Progenitor cell of endocrine pancreas (in vitro differentiated cells): Measurements from ENCODE around the gene LCORL. TPM values are rescaled to one million over a fixed set of nuclear protein-coding genes. Genes with fewer than 3 reads are reported as not detected.
"Not testable (repeated sequence)": the region's sequence is repeated elsewhere in the genome, so short reads cannot be mapped to it uniquely, and the experiment has no call there.

Experiments
- DNase-seq: peaks from one replicate; pipeline ENCODE4 v3.0.0; 2021; ENCODE audit warnings: low spot score; ENCODE audit not compliant: unreplicated experiment
- H3K27ac Mint-ChIP-seq: 2 replicates; pipeline ENCODE4 v1.8.0; 2021; ENCODE audit warnings: mild to moderate bottlenecking, moderate library complexity, mixed read lengths
- H3K27me3 Mint-ChIP-seq: 2 replicates; pipeline ENCODE4 v1.8.0; 2021; ENCODE audit warnings: mixed read lengths
- H3K36me3 Mint-ChIP-seq: 2 replicates; pipeline ENCODE4 v1.8.0; 2022; ENCODE audit warnings: mixed read lengths; ENCODE audit not compliant: insufficient read depth
- H3K4me1 Mint-ChIP-seq: 2 replicates; pipeline ENCODE4 v1.8.0; 2021; ENCODE audit warnings: low read depth, mixed read lengths
- H3K4me3 Mint-ChIP-seq: 2 replicates; pipeline ENCODE4 v1.8.0; 2021; ENCODE audit warnings: low read depth, mild to moderate bottlenecking, moderate library complexity, mixed read lengths
- H3K9me3 Mint-ChIP-seq: 2 replicates; pipeline ENCODE4 v1.8.0; 2021; ENCODE audit warnings: low read depth, mixed read lengths
- total RNA-seq: library from RNA; stranded (reverse); gene quantifications from 2 replicates; pipeline ENCODE4 v1.2.1, GENCODE V29; 2021
- TF ChIP-seq, protein P1 (sequence below): fragments of 200-600 bp; sonication (generic); IDR thresholded peaks from one replicate; pipeline ENCODE4 v1.5.0; 2021; ENCODE audit warnings: antibody characterized with exemption, mild to moderate bottlenecking; ENCODE audit not compliant: unreplicated experiment

Gene LCORL
- total RNA-seq, 1 donor from 2014 or later: 22.3 TPM

DNA sequence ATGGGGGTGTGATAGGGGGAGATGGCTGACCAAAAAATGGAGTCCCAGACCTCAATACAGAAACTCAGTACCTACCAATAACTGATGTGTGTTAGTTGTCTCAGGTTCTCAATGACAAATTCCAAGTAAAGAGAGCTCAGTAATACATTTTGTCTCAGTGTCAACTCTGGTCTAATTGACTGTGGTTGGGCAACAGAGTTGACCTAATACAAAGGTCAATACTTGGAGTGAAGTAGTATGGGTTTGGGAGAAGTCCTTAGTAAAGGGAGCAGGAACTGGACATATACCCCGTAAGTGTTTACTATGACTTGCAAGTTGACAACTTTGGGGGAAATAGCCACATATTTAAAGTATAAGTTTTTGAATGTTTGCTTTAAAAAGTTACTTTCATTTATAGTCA is 20.5 kb upstream of the LCORL start:
- Mint-ChIP-seq H3K4me1 (peaks cover 3% of the 10 kb centered on the region), H3K9me3 (no peaks in the 10 kb centered on the region), H3K4me3 (no peak overlapping the region), H3K36me3 (no peaks in the 10 kb centered on the region), H3K27ac (no peak overlapping the region), H3K27me3 (no peaks in the 10 kb centered on the region)
- TF ChIP-seq, protein P1, sequence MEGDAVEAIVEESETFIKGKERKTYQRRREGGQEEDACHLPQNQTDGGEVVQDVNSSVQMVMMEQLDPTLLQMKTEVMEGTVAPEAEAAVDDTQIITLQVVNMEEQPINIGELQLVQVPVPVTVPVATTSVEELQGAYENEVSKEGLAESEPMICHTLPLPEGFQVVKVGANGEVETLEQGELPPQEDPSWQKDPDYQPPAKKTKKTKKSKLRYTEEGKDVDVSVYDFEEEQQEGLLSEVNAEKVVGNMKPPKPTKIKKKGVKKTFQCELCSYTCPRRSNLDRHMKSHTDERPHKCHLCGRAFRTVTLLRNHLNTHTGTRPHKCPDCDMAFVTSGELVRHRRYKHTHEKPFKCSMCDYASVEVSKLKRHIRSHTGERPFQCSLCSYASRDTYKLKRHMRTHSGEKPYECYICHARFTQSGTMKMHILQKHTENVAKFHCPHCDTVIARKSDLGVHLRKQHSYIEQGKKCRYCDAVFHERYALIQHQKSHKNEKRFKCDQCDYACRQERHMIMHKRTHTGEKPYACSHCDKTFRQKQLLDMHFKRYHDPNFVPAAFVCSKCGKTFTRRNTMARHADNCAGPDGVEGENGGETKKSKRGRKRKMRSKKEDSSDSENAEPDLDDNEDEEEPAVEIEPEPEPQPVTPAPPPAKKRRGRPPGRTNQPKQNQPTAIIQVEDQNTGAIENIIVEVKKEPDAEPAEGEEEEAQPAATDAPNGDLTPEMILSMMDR: no peak
- no peak for DNase-seq

DNA sequence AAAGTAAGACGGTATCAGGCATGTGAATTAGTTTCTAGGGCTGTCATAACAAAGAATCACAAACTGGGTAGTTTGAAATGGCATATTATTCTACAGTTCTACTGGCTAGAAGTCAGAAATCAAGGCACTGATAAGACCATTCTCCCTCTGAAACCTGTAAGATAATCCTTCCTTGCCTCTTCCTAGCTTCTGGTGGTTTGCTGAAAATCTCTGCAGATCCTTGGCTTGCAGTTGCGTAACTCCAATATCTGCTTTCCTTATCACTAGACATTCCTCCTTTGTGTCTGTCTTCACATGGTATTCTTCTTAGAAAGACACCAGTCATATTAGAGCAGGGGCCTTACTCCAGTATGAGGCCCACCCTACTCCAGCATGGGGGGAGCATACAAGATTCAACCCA is 19.6 kb upstream of the LCORL start:
- Mint-ChIP-seq H3K4me3 (no peak overlapping the region), H3K36me3 (no peaks in the 10 kb centered on the region), H3K9me3 (no peaks in the 10 kb centered on the region), H3K4me1 (peaks cover 3% of the 10 kb centered on the region), H3K27ac (no peak overlapping the region), H3K27me3 (no peaks in the 10 kb centered on the region)
- no peak for DNase-seq
- TF ChIP-seq, protein P1: no peak

GRCh38 chr4:18039113-18039512 is 17.6 kb upstream of the LCORL start:
- no peak for DNase-seq
- Mint-ChIP-seq H3K9me3 (no peaks in the 10 kb centered on the region), H3K27ac (no peak overlapping the region), H3K4me3 (no peak overlapping the region), H3K27me3 (no peaks in the 10 kb centered on the region), H3K4me1 (peaks cover 3% of the 10 kb centered on the region), H3K36me3 (no peaks in the 10 kb centered on the region)
- TF ChIP-seq, protein P1: no peak

- not testable (repeated sequence) for H3K27ac Mint-ChIP-seq, DNase-seq, H3K36me3 Mint-ChIP-seq, H3K27me3 Mint-ChIP-seq, H3K9me3 Mint-ChIP-seq, H3K4me3 Mint-ChIP-seq, H3K4me1 Mint-ChIP-seq
Observed at GRCh38 chr4:18036369-18036768, 14.8 kb upstream of the LCORL start.

DNA sequence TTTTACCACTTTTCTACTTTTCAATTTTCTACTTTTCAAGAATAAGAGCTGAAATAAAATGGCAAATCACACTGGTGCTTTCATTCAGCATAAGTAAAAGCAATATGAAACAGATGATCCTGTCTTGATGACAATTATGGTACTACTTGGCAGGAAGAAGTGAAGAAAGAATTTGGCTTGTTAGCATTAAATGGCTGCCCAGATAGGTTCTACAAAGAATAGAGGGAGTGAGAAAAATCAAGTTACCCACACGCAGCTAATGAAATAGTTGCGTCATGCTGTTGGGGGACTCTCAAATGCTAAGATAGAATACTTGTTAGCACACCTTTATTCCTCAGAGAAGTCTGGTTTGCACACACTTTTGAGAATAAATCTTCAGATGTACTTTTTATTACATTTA is 12.5 kb upstream of the LCORL start:
- H3K4me1 Mint-ChIP-seq: peaks cover 2% of the 10 kb centered on the region
- H3K4me3 Mint-ChIP-seq: no peak overlapping the region
- no peak for DNase-seq
- TF ChIP-seq, protein P1: no peak
- H3K27ac Mint-ChIP-seq: no peak overlapping the region
- no peaks in the 10 kb centered on the region for H3K36me3 Mint-ChIP-seq
- H3K9me3 Mint-ChIP-seq: no peaks in the 10 kb centered on the region
- no peaks in the 10 kb centered on the region for H3K27me3 Mint-ChIP-seq

- no peaks in the 10 kb centered on the region for H3K27me3 Mint-ChIP-seq
- no peak for DNase-seq
- H3K4me1 Mint-ChIP-seq: no peaks in the 10 kb centered on the region
- no peak overlapping the region for H3K27ac Mint-ChIP-seq
- no peaks in the 10 kb centered on the region for H3K36me3 Mint-ChIP-seq
- H3K4me3 Mint-ChIP-seq: no peak overlapping the region
- H3K9me3 Mint-ChIP-seq: no peaks in the 10 kb centered on the region
- TF ChIP-seq, protein P1: no peak
Observed at GRCh38 chr4:18033111-18034085, 11.8 kb upstream of the LCORL start.
